MM.1S (cell line): ENCODE results near the gene ASPN.

Experiments
- CTCF ChIP-seq: fragments of 300-600 bp; sonication (generic); IDR thresholded peaks from 2 replicates; pipeline ENCODE4 v1.5.1; 2016; ENCODE audit warnings: antibody characterized with exemption, low read length, mixed read lengths
- EZH2phosphoT487 ChIP-seq: fragments of 300-600 bp; sonication (generic); IDR thresholded peaks from 2 replicates; pipeline ENCODE4 v1.6.1; 2018; ENCODE audit warnings: antibody characterized with exemption, low read length

DNA sequence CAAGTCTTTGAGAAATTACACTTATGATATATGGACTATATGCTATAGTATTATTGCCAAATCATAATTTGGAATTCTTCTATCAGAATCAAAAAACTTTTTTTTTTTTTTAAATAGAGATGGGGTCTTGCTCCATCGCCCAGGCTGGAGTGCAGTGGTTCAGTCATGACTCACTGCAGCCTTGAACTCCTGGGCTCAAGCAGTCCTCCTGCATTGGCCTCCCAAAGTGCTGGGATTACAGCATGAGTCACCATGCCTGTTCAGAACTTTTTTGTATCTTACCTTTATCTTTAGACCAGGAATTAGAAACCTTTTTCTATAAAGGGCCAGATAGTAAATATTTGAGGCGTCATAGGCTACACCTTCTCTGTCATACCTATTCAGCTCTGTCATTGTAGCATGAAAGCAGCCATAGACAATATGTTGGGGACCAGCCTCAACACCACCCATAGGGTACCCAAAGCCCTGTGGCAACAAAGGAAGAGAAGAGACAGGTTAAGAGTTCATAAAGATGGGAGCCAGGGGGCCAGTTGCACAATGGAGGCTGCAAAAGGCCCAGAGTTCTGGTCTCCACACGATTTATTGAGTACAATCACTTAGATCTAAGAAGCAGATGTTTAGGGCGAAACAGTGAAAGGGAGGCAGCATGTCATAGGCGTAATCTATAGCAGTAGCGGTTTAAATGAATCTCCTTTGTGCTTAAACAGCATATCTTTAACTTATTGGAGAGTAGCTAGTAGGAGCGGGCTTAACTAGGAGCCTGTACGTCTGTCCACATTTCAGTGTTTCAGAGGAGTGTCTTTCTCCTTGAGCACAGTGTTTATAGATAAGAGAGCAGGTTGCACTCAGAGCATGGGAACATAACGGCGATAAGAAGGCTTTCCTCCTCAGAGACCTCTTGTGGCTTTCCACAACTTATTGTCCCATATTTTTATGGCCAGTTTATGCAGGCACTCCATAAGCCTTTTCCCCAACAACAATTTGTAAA lies 41.0 kb upstream of the ASPN start:
- TF ChIP-seq CTCF: no peak
- TF ChIP-seq EZH2phosphoT487: no peak
